ENCODE measurements around the gene ZNF670. TPM values are rescaled to one million over a fixed set of nuclear protein-coding genes. Genes with fewer than 3 reads are reported as not detected.
"Not testable (repeated sequence)": the region's sequence is repeated elsewhere in the genome, so short reads cannot be mapped to it uniquely, and the experiment has no call there.

Gene ZNF670
- 25.3 TPM for total RNA-seq

DNA sequence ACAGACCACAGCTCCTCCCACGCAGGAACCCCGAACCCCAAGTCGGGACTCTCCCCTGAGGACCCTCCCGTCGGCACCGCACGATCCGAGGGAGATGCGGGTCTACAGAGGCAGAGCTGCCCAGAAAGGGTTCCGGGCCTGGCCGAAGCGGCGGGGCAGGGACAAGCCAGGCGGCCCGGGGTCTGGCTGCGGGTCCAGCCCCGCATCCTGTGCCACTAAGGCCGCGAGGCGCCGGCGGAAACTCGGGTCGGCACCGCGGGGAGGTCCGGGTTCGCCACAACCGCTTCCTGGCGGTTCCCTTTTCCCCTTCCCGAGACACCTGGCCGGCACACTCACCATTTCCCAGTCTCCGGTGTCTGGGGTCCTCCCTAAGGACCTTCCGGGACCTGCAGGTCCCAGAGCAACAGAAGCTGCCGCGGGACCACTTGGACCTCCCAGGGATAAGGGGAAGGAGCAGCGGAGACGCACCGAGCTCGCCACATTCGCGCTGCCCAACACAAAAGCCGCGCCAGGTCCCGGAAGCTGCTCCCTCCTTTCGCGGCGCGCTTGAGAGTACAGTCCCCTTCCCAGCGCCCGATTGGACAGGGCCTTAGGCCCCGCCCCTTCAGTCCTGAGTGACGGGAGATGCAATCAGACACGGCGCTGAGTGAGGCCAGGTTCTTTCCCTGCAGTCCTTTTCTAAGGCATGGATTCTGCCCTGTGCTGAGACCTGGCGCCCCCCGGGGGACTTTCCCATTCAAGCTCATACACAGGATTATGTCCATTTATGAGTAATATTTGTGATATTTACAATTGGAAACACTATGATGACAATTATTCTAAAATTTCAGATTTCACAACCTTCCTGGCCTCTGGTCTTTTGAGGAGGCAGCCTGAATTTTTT, at the start of gene ZNF670:
ZNF670 (minus strand) TSS at position 554 of the 883 bp plus-strand sequence; CDS start at position 339, 215 bp downstream.
- FAIRE-seq (no peak), DNase-seq (ENCODE audit: low spot score in 2 of 2) (peak; percentile 88 to 95)

DNA sequence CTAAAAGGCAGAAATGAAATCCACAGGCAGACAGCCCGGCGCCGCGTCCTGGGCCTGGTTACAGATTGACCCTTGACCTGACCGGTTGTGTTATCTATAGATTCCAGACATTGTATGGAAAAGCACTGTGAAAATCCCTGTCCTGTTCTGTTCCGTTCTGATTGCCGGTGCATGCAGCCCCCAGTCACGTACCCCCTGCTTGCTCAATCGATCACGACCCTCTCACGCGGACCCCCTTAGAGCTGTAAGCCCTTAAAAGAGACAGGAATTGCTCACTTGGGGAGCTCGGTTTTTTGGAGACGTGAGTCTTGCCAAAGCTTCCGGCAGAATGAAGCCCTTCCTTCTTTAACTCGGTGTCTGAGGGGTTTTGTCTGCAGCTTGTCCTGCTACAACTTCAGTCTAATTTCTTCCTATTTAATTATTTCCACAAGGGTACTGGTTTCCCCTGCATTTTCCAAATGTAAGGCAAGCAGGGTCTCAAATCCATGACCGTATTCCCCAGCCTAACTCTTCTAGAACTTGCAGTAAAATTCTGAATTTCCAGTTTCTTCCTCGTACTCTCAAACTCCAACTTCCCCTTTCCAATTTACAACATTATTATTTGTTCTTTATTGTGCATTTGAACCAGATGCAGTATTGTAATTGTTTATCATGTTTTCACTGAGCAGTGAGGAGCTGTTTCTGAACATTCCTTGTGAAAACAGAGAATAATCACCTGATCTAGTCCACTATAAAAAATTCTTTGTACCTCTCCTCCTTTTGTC, 49.1 kb upstream of the ZNF670 start:
- not testable (repeated sequence) for DNase-seq (ENCODE audit: low spot score in 2 of 2); FAIRE-seq

DNA sequence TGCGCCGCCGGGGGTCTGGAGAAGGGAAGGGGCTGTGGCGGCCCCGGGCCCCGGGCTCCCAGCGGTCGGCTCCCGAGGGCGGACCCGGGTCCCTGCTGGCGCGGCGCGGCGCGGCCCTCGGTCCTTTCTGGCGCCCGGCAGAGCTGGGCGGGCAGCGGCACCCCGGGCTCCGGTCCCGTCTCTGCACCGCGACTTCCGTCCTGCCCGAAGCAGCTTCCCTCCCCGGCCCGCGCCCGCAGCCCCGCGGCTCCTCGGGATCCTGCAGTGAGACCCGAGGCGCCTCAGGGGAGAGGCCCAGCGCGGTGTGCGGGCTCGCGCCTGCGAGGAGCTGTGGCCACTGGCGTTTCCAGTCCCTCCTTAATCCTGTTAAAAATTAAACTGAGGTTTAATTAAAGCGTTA, 48.0 kb upstream of the ZNF670 start:
- not testable (repeated sequence) for FAIRE-seq; DNase-seq (ENCODE audit: low spot score in 2 of 2)

DNA sequence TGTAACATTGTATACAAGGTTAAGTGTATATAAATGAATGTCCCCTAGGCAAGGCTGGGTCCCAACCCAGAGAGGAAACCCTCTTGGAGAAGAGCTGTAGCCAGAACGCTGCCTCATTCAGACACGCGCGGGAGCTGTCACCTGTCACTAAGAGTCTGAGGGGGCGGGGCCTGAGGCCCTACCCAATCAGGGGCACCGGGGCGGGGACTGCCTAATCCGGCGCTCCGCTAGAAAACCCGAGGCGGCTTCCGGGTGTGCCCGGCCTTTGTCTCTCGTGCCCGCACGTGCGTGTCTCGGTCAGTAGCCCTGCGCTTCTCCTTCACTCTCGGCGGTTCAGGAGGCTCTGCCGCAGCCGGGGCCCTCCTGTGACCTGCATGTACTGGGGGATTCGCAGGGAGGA, 47.6 kb upstream of the ZNF670 start:
- not testable (repeated sequence) for DNase-seq (ENCODE audit: low spot score in 2 of 2); FAIRE-seq

- FAIRE-seq (no peak), DNase-seq (ENCODE audit: low spot score in 2 of 2) (no peak)
Observed at GRCh38 chr1:247121382-247121781, 42.8 kb upstream of the ZNF670 start.

DNA sequence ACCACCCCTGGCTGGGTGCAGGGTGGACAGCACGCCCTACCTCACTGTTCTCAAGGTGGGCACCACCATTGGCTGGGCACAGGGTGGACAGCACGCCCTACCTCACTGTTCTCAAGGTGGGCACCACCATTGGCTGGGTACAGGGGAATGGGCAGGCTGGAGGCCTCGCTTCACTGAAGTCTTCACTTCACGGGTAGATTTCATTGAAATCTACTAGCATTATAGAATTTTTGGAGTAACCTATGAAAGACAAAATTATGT, 41.7 kb upstream of the ZNF670 start:
- DNase-seq (ENCODE audit: low spot score in 2 of 2); FAIRE-seq: not testable (repeated sequence)

DNA sequence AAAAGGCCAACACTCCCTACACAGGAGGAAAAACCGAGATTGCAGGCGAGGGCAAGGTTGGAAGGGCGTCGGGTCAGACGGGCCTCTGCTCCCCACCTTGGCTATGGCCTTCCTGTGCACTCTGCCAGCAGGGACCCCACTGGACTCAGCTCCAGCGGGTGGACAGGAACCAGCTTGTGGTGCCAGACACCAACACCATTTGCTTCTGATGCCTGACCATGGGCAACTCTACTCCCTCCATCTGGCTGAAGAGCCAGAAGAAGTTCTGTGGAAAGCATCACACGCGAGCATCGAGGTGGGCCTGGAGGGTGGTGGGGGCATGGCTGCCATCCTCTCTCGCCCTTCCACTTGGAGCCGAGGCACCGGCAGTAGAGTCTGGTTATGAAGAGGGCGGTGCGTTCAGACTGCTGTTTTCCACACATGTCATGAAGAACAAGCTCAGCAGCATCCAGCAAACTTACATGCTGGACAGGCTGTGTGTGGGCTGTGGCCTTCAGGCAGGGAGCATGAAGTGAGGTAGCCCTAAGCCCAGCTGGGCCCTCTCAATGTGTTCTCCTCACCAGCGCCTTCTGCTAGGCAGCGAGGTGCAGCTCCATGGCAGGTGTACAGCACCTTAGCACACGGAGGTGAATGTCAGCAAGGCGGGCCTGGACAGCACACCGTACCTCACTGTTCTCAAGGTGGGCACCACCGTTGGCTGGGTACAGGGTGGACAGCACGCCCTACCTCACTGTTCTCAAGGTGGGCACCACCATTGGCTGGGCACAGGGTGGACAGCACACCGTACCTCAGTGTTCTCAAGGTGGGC, 41.2 kb upstream of the ZNF670 start:
- DNase-seq (ENCODE audit: low spot score in 2 of 2) (no peak), FAIRE-seq (no peak)

DNA sequence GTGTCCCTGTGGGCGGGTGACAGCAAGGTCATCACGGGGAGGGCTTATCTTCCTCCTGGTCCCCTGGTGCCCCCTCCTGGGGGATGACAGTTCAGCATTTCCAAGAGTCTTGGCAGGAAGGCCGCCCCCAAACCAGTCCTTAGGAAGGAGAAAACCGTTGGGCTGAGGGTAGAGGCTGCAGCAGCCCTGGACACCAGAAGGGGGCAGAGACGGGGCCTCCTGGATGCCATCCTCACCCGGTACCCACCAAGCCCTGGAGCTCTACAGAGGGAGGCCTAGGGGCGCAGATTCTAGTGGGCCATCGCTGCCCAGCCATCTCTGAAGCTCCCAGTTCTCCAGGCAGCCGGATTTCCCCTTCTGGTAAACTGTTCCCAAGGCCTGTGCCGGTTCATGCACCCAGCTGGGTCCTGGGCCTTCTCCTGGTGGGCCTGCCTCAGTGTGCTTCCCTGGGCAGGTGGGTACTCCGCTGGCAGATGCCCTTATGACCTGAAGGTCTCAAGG, 40.4 kb upstream of the ZNF670 start:
- no peak for DNase-seq (ENCODE audit: low spot score in 2 of 2)
- no peak for FAIRE-seq

DNA sequence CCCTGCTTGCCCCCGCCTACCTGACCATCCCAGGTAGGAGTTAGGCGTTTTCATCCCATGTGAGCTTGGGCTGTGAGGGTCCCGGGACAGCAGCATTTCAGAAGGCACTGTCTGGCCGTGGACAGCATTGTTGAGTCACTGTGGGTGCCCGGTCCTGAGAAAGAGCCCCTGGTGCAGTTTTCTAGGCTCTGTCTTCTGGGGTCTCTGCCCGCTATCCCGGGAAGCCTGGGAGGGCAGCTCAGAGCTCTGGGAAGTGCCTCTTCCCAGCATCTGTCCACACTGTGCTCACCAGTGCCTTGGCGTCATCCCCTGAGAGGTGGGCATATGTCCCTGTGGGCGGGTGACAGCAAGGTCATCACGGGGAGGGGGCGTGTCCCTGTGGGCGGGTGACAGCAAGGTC, 36.9 kb upstream of the ZNF670 start:
- FAIRE-seq (no peak), DNase-seq (ENCODE audit: low spot score in 2 of 2) (no peak)

- FAIRE-seq = no peak
- DNase-seq (ENCODE audit: low spot score in 2 of 2) = no peak
Observed at GRCh38 chr1:247115141-247115510, 36.5 kb upstream of the ZNF670 start.

DNA sequence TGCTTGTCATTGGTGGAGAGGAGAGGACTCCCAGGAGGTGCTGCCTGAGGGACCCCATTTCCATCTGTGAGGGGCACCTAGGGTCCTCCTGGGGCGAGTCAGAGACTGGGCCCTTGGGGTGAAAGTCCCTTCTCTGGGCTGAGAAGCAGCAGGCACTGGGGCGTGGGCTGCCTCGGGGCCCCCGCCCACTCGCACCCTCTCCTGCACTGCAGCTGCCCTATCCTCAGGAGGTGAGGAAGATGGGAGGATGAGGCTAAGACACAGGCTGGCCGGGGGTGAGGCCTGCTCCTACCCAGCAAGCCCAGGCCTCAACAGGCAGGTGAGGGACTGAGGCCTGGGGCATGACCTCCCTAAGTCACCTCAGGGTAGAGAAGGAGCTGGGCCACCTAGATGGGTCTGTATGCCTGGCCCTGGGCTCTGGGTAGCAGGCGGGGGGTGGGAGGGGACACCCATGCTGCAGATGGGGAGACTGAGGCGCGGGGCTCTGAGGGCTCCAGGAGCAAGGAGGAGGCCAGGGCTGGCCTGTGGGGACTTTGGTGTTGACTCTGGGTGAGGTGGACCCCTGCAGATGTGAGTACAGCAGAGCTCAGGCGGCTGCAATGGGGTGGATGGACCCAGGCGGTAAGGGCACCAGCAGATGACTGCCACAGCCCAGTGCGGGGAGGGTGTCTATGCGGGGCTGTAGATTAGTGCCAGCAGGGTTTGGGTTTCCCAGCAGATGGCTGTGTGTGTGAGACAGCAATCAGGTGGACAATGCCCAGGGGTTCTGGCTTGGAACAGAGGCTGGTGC, 35.9 kb upstream of the ZNF670 start:
- DNase-seq (ENCODE audit: low spot score in 2 of 2) = no peak
- no peak for FAIRE-seq

DNA sequence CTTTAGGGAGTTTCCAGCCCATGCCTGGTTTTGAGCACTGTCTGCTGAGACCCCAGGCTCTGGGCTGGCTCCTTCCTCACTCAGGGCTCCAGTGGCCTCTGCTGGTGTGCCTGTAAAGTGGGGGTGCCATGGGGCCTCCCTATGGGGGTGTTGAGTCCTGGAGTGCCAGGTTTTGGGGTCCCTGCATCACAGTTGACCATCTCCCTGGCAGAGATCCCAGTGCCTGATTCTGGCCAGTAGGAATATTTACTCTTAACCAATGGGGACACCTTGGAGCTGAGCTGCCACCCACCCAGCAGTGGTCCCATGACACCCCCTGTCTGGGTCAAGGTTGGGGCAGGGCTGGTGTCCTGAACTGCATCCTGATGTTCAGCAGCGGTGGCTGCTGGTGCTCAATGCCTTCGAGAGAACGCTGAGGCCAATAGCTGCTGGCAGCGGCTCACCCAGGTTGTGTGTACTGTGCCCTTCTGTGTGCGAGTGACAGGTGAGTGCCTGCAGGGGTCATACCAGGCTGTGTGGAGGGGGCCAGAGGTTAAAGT, 35.2 kb upstream of the ZNF670 start:
- FAIRE-seq = no peak

GRCh38 chr1:247113094-247113497, 34.5 kb upstream of the ZNF670 start:
- FAIRE-seq = no peak

More for the DNA sequence above, 35.2 kb upstream of the ZNF670 start:
- no peak for DNase-seq (ENCODE audit: low spot score in 2 of 2)

DNA sequence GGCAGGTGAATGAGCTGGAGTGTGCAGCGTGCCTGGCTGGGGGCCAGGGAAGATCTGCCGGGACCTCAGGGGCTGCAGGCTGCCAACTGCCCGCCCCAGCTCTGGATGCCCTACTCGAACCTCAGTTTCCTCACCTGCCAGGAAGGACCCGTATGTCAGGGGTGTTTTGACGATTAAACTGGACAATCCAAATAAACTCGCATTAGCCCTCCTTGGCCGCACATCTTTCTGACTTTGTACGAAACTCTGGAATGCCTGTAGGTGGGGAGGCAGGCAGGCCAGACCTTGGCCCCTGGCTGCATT, 33.8 kb upstream of the ZNF670 start:
- FAIRE-seq = no peak
- DNase-seq (ENCODE audit: low spot score in 2 of 2) = no peak

More at GRCh38 chr1:247113094-247113497, 34.5 kb upstream of the ZNF670 start:
- no peak for DNase-seq (ENCODE audit: low spot score in 2 of 2)

- FAIRE-seq = no peak
Observed at GRCh38 chr1:247111700-247112478, 33.3 kb upstream of the ZNF670 start.

DNA sequence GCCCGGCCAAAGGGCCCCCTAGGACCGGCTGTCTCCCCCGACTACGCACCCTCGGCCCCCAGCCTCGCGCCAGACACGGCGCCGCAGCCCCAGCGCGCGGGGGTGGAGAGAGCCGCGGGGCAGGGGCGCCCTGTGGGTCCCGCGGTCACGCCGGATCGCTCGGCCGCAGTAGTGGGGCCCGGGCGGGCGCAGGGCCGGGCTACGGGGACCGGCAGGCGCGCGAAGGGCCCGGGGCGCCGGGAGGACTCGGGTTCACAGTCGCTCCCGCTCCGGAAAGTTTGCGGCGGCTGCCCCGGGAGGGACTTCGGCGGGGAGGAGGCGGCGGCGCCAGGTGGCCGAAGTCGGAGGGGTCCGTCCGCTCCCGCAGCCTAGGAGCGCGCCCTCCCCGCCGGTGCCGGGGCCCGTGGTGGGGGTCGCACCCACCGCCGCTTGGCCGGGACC, 32.7 kb upstream of the ZNF670 start:
- FAIRE-seq (no peak), DNase-seq (ENCODE audit: low spot score in 2 of 2) (peak in 1 of 2 donors; percentile 46)

More at GRCh38 chr1:247111700-247112478, 33.3 kb upstream of the ZNF670 start:
- DNase-seq (ENCODE audit: low spot score in 2 of 2) = peak; percentile 71 to 74

DNA sequence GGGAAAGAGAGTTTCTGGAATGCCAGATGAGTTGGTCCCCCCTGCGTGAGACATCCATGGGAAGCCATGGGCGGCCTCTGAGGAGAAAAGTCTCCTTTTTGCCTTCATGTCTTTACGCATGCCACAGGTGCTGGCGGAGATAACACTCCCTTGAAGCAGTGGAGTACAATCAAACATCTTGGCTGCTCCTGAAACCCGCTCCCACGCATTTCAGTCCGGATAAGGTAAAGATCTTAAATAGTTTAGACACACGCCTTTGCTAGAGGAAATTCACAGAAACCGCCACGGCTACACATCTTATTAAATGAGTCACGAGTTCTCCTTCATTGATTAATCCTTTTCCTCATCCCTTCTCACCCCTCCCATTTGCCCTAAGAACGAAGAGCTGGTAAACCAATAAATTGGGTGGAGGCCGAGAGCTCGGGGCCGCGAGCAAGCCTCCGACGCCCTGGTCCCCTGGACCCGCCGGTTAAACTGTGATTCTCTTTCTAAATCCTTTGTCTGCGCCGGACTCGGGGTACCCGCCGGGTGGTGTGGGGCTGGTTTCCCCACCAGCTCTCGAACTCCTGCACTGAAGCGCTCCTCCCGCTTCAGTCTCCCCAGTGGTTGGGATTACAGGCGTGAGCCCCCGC, 32.1 kb upstream of the ZNF670 start:
- FAIRE-seq (no peak), DNase-seq (ENCODE audit: low spot score in 2 of 2) (no peak)

DNA sequence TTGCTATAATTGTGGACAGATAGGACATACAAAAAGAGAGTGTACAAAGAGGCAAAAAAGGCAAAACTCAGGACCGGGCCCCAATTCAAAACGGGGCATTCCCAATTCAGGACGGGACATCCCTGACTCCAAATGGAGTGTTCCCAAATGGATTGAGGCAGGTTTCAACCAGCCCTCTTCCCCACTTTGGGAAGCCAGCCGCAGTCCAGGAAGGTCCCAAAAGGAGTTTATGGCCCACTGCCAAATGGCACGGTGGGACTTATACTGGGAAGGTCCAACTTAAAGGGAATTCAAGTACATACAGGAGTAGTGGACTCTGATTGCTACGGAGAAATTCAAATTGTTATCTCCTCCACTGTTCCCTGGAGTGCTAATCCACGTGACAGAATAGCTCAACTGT, 29.1 kb upstream of the ZNF670 start:
- DNase-seq (ENCODE audit: low spot score in 2 of 2) (no peak), FAIRE-seq (no peak)
